ENCODE measurements around the gene ZNF710.

The ZNF710 gene

DNA sequence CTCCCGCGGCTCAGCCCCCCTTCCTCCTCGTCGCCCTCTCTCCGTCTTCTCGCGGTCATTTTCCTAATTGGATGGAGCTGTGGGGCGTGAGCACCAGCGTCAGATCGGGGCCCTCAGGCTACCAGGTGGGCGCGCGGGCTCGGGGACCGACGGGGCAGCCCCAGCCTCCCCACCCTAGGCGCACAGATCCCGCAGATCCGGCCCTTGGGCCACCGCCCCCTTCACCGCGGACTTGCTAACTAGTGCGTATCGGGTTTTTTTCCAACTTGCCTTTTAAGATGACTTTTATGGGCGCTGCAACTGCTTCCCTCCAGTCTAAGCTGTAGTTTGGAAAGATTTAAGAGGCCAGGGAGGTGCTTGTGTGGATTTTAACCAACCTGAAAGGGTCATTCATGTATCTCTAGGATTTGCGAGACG is 1.3 kb downstream of the ZNF710 start:
- peak overlapping the region; percentile 86 for H3K4me3 Mint-ChIP-seq
- peaks cover 26% of the 10 kb centered on the region for H3K36me3 Mint-ChIP-seq (ENCODE audit: low read depth)
- H3K27me3 Mint-ChIP-seq: no peaks in the 10 kb centered on the region
- peak; percentile 63 for DNase-seq
- H3K9me3 Mint-ChIP-seq: no peaks in the 10 kb centered on the region
- peaks cover 66% of the 10 kb centered on the region for H3K4me1 Mint-ChIP-seq (ENCODE audit: low read depth)
- peak overlapping the region; percentile 91 for H3K27ac Mint-ChIP-seq

- DNase-seq: no peak
- peaks cover 71% of the 10 kb centered on the region for H3K4me1 Mint-ChIP-seq (ENCODE audit: low read depth)
- H3K27ac Mint-ChIP-seq: peak overlapping the region; percentile 84
- peaks cover 26% of the 10 kb centered on the region for H3K36me3 Mint-ChIP-seq (ENCODE audit: low read depth)
- no peaks in the 10 kb centered on the region for H3K9me3 Mint-ChIP-seq
- no peaks in the 10 kb centered on the region for H3K27me3 Mint-ChIP-seq
- H3K4me3 Mint-ChIP-seq: peak overlapping the region; percentile 86
Measured at GRCh38 chr15:90003736-90004135, 2.6 kb downstream of the ZNF710 start.

DNA sequence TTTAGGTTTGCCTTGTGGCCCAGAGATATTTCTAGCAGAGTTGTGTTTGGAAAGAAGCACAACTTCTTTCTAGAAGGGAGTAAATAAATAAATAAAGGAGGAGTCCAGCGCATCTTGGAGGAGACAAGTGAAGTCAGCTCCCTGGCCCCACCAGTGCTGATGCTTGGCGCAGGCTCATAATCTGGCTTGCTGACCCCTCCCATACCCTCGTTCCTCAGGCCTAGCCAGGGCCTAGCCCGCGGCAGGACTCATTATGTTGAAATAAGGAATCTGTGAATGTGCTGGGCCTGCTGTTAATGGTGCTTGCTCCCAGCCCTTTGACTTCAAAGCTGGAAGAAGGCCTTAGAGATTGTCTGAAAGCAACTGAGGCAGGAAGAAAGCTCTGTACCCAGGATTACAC is 3.1 kb downstream of the ZNF710 start:
- H3K27me3 Mint-ChIP-seq: no peaks in the 10 kb centered on the region
- H3K9me3 Mint-ChIP-seq: no peaks in the 10 kb centered on the region
- peak overlapping the region; percentile 86 for H3K4me3 Mint-ChIP-seq

DNA sequence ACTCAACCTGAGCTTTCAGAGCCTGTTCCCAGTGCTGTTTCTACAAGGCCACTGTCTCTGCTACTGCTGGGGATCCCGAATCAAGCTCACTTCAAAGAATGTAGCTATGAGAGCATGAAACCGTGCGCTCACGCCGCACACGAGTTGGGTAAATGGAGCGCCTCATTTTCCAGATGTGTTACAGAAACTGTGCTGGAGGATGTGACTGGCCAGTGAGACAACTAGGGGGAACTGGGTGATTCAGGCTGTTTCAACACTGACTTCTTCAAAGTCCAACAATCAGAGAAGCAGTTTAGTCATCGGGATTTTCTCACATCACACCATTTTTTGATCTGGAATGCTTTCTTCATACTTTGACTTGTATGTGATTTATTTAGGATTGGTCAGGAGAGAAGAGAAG is 3.5 kb downstream of the ZNF710 start:
- Mint-ChIP-seq H3K36me3 (ENCODE audit: low read depth) (peaks cover 31% of the 10 kb centered on the region), H3K4me3 (peak overlapping the region; percentile 86), H3K9me3 (no peaks in the 10 kb centered on the region), H3K4me1 (ENCODE audit: low read depth) (peaks cover 71% of the 10 kb centered on the region), H3K27ac (peak overlapping the region; percentile 84), H3K27me3 (no peaks in the 10 kb centered on the region)
- no peak for DNase-seq

More for the DNA sequence above, 3.1 kb downstream of the ZNF710 start:
- Mint-ChIP-seq H3K27ac (peak overlapping the region; percentile 84), H3K4me1 (ENCODE audit: low read depth) (peaks cover 71% of the 10 kb centered on the region), H3K36me3 (ENCODE audit: low read depth) (peaks cover 27% of the 10 kb centered on the region)
- no peak for DNase-seq

DNA sequence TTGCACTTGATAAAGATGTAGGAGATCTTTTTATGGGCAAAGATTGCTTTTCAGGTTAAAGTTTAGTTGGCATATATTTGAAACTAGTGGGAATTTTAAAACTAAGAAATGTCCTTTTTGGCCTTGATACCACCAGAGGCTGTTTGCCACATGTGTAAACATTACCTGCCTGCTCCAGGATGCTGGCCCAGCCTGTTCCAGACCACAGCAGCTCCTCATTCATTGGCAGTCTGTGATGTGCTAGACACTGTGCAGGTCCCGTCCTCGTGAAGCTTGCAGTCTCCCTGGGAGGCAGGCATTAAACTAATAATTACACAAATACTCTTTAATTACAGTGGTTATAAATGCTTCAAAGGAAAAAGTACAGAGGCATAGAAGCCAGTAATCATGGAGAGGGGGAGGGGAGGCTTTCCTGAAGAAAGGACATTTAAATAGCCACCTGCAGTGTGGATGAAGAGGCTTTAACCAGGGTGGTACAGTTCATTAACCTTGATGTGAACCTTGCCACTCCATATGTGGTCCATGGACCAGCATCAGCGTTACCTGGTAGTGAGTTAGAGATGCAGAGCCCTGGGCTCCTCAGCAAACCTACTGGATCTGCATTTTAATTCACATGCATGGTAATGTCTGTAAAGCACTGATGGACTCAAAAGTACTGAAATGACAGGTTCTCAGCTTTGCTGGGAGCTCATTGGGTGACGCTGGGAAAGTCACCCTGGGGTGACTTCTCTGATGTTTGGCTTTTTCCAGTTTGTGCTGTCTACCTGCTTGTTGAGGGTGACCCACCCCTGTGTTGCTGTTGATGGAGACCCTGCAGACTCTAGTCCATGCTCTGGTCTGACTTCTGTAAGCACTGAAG is 5.3 kb downstream of the ZNF710 start:
- no peak for DNase-seq
- Mint-ChIP-seq H3K27ac (peak overlapping the region; percentile 64), H3K4me1 (ENCODE audit: low read depth) (peaks cover 71% of the 10 kb centered on the region), H3K9me3 (peaks cover 1% of the 10 kb centered on the region), H3K27me3 (no peaks in the 10 kb centered on the region), H3K4me3 (peak overlapping the region; percentile 7), H3K36me3 (ENCODE audit: low read depth) (peaks cover 33% of the 10 kb centered on the region)

DNA sequence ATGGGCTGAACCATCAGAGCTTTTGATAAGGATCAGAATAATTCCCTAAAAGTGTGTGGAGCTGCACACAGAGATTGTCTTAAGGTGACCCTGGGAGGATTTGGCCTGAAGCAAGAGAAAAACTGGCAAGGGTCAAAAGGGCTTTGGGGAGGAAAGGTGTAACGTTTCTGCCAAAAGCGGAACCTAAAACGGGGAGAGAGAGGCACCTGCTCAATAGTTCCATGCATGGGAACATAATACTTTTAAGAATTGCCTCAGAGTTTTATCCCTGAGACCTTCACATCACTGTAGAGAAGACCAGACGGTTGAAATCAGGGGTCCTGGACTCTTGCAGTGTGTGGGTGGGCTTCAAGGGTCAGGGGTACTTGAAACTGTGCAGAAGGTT is 5.9 kb downstream of the ZNF710 start:
- H3K27ac Mint-ChIP-seq: peak overlapping the region; percentile 64

GRCh38 chr15:90008607-90009006 is 7.5 kb downstream of the ZNF710 start:
- Mint-ChIP-seq H3K27me3 (no peaks in the 10 kb centered on the region), H3K4me3 (no peak overlapping the region), H3K4me1 (ENCODE audit: low read depth) (peaks cover 69% of the 10 kb centered on the region), H3K9me3 (peaks cover 7% of the 10 kb centered on the region), H3K27ac (no peak overlapping the region), H3K36me3 (ENCODE audit: low read depth) (peaks cover 36% of the 10 kb centered on the region)
- DNase-seq: no peak

More for the DNA sequence above, 5.9 kb downstream of the ZNF710 start:
- Mint-ChIP-seq H3K4me3 (peak overlapping the region; percentile 7), H3K4me1 (ENCODE audit: low read depth) (peaks cover 71% of the 10 kb centered on the region), H3K27me3 (no peaks in the 10 kb centered on the region), H3K36me3 (ENCODE audit: low read depth) (peaks cover 39% of the 10 kb centered on the region), H3K9me3 (peaks cover 7% of the 10 kb centered on the region)
- no peak for DNase-seq

- Mint-ChIP-seq H3K27ac (no peak overlapping the region), H3K27me3 (no peaks in the 10 kb centered on the region), H3K36me3 (ENCODE audit: low read depth) (peaks cover 32% of the 10 kb centered on the region), H3K4me1 (ENCODE audit: low read depth) (peaks cover 67% of the 10 kb centered on the region), H3K9me3 (peaks cover 7% of the 10 kb centered on the region), H3K4me3 (no peak overlapping the region)
- peak; percentile 20 for DNase-seq
Measured at GRCh38 chr15:90009301-90010022, 8.3 kb downstream of the ZNF710 start.

DNA sequence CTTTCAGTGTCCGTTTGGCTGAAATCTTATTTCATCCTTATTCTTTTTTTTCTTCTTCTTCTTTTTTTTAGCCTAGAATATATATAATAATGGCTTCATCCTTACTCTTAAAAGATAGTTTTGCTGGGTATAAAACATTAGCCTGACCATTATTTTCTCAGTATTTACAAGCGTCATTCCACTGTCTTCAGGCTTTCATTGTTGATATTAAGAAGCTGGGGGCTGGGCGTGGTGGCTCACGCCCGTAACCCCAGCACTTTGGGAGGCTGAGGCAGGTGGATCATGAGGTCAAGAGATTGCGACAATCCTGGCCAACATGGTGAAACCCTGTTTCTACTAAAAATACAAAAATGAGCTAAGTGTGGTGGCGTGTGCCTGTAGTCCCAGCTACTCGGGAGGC is 10.6 kb downstream of the ZNF710 start:
- Mint-ChIP-seq H3K27ac (no peak overlapping the region), H3K36me3 (ENCODE audit: low read depth) (peaks cover 25% of the 10 kb centered on the region), H3K27me3 (no peaks in the 10 kb centered on the region)

DNA sequence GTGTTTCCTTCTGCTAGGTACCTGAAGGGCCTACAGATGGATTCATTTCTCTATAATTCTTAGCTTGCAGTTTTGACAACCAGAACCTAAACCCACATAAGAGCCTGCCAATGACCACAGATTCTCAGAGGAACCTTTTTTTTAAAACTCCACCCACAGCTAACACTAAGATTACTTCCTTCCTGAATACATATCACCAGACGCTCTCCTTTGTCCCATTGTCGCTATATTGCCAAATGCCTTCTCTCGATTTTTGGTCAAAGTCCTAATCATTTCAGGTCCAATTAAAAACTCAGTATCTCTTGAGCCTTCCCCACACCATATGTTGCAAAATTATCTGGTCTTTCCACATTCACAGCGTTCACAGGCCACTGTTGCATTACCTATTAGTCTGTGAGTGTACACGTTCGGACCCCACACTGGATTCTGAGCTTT is 12.4 kb downstream of the ZNF710 start:
- peak overlapping the region; percentile 13 for H3K27ac Mint-ChIP-seq
- DNase-seq: peak; percentile 7
- no peak overlapping the region for H3K4me3 Mint-ChIP-seq
- peaks cover 56% of the 10 kb centered on the region for H3K4me1 Mint-ChIP-seq (ENCODE audit: low read depth)
- H3K27me3 Mint-ChIP-seq: no peaks in the 10 kb centered on the region
- H3K9me3 Mint-ChIP-seq: peaks cover 7% of the 10 kb centered on the region
- H3K36me3 Mint-ChIP-seq (ENCODE audit: low read depth): peaks cover 25% of the 10 kb centered on the region

More for the DNA sequence above, 10.6 kb downstream of the ZNF710 start:
- no peak overlapping the region for H3K4me3 Mint-ChIP-seq
- H3K4me1 Mint-ChIP-seq (ENCODE audit: low read depth): peaks cover 55% of the 10 kb centered on the region
- H3K9me3 Mint-ChIP-seq: peaks cover 7% of the 10 kb centered on the region
- DNase-seq: peak; percentile 14

GRCh38 chr15:90015294-90015693 is 14.2 kb downstream of the ZNF710 start:
- H3K36me3 Mint-ChIP-seq (ENCODE audit: low read depth): peaks cover 17% of the 10 kb centered on the region
- no peak overlapping the region for H3K4me3 Mint-ChIP-seq
- no peak for DNase-seq
- no peaks in the 10 kb centered on the region for H3K27me3 Mint-ChIP-seq
- peaks cover 44% of the 10 kb centered on the region for H3K4me1 Mint-ChIP-seq (ENCODE audit: low read depth)
- H3K27ac Mint-ChIP-seq: no peak overlapping the region
- H3K9me3 Mint-ChIP-seq: peaks cover 7% of the 10 kb centered on the region

GRCh38 chr15:90015749-90016148 is 14.6 kb downstream of the ZNF710 start:
- peaks cover 7% of the 10 kb centered on the region for H3K9me3 Mint-ChIP-seq
- H3K27ac Mint-ChIP-seq: no peak overlapping the region
- H3K27me3 Mint-ChIP-seq: no peaks in the 10 kb centered on the region
- peaks cover 17% of the 10 kb centered on the region for H3K36me3 Mint-ChIP-seq (ENCODE audit: low read depth)
- peaks cover 44% of the 10 kb centered on the region for H3K4me1 Mint-ChIP-seq (ENCODE audit: low read depth)
- peak; percentile 6 for DNase-seq
- no peak overlapping the region for H3K4me3 Mint-ChIP-seq

- H3K4me3 Mint-ChIP-seq: no peak overlapping the region
- peaks cover 3% of the 10 kb centered on the region for H3K9me3 Mint-ChIP-seq
- DNase-seq: peak; percentile 26
- H3K27me3 Mint-ChIP-seq: no peaks in the 10 kb centered on the region
- no peak overlapping the region for H3K27ac Mint-ChIP-seq
- H3K36me3 Mint-ChIP-seq (ENCODE audit: low read depth): peaks cover 11% of the 10 kb centered on the region
- peaks cover 46% of the 10 kb centered on the region for H3K4me1 Mint-ChIP-seq (ENCODE audit: low read depth)
Measured at GRCh38 chr15:90016721-90017120, 15.6 kb downstream of the ZNF710 start.

DNA sequence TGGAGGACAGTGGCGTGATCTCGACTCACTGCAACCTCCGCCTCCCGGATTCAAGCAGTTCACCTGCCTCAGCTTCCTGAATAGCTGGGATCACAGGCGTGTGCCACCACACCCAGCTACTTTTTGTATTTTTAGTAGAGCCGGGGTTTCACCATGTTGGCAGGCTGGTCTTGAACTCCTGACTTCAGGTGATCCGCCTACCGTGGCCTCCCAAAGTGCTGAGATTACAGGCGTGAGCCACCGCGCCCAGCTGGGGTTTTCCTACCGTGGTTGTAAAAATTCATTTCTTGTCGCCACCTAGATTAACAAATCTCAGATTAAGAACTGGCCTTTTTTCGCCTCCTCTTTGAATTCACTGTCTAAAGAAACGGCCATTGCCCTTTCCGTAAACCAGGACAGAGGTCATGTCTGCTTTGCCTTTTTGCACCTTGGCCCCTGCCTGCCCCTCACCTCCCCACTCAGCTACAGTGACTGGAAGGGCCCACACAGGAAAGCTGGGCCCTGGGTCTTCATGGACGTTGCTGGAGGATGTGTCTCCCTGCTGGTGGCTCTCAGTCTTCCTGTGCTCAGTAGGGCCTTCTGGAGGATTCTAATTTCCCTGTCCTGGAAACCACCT is 17.2 kb downstream of the ZNF710 start:
- Mint-ChIP-seq H3K4me1 (ENCODE audit: low read depth) (peaks cover 45% of the 10 kb centered on the region), H3K9me3 (no peaks in the 10 kb centered on the region), H3K4me3 (no peak overlapping the region), H3K27ac (peak overlapping the region; percentile 28), H3K36me3 (ENCODE audit: low read depth) (peaks cover 3% of the 10 kb centered on the region), H3K27me3 (no peaks in the 10 kb centered on the region)
- peak; percentile 21 for DNase-seq

Measured in activated T-cell treated with anti-CD3 and anti-CD28 coated beads, Interleukin-2, amount 50 U/mL, for 24 hours (primary cell).